Activated CD8-positive, alpha-beta memory T cell treated with anti-CD3 and anti-CD28 coated beads, Interleukin-2, amount 50 U/mL, for 48 hours (primary cell): ENCODE measurements around the gene PHTF2.

Source experiments
- DNase-seq: peaks from one replicate; pipeline ENCODE4 v3.0.0-alpha.2; 2020

The PHTF2 gene

DNA sequence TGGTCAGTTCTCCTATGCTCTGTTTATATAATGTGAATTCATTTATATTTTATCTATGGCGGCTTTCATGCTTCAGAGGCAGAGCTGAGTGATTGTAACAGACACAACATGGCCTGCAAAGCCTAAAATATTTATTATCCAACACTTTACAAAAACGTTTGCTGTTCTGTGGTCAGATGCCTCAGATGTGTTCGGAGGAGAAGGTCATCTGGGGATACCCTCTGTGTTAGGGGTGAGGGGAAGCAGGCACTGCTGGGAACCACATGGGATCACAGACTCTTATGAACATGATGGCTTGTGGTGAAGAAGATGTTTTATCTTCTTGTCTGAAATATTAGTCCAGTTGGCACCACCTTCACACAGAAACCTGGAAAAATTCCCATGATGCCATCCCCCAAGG, 203.4 kb downstream of the PHTF2 start:
- DNase-seq = no peak

DNA sequence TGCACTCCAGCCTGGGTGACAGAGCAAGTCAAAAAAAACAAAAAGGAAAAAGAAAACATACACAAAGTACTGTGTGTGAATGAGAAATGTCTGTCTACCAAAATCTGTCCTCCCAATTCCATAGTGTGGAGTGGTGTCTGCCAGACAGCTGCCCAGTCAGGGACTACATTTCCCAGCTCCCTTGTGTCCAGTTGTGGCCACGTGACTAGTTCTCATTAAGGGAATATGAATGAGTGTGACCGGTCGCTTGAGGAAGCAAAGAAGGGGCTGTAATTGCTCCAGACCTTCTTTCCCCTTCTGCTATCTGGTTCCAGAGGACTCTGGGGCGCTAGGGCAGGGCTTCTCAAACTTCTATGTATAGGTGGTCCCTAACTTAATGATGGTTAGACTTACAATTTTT, 204.1 kb downstream of the PHTF2 start:
- no peak for DNase-seq

DNA sequence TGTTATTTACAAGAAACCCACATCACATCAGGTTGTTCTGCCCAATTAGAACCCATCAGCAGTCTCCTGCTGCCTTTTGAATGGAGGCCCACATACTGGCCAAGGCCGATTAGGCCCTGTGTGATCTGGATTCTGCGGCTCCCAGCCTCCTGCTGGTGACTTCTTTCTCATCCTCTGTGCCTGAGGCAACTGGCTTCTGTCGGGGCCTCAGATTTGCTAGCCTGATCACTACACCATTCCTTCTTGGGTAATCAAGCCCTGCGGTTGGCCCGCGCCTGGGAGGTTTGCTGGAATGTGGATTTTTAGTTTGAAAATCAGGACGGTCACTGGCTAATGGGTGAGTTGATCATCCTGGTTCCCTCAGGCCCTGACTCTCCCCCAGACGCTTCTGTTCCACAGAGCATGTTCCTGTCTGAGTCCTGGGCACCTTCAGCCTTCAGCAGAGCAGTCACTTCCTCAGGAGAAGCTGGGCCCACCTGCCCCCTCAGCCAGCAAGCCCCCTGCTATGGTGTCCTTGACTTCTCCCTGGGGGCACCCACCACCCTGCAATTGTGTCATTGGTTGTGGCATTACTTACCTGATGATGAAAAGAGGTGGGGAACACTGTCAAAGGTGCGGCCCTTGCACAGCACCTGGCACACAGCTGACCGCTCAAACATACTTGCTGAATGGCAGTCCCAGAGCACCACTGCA, 207.6 kb downstream of the PHTF2 start:
- no peak for DNase-seq
